ENCODE results near the gene INSYN2A. TPM values are rescaled to one million over a fixed set of nuclear protein-coding genes. Genes with fewer than 3 reads are reported as not detected.

Gene INSYN2A
- total and polyA plus RNA-seq, 2 donors (not counting 3 experiments of a cell fraction or from before 2014, with no cell fraction given), result 0.04 to 0.07 TPM

DNA sequence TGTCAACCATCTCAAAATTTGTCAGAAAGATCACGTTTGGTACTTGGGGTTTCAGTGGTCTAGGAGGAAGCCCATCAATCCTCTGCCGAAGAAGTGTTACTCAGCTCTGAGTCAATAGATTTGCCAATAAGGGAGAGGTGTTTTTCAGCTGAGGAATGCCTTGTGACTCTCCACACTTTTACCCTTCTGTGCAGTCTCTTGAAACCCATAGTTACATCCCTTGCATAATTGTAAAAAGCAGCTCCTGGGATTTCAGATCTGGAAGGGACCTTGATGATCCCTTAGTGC lies 47.5 kb downstream of the INSYN2A start:
- no peaks in the 10 kb centered on the region for H4K20me1 ChIP-seq (replicated peaks; ENCODE audit: control insufficient read depth, extremely low read depth, insufficient read depth, low read length)
- H3K4me2 ChIP-seq (ENCODE audit: insufficient read depth, low read length), result peak overlapping the region; percentile 87
- peaks cover 28% of the 10 kb centered on the region for H3K4me1 ChIP-seq (ENCODE audit: control insufficient read depth, extremely low read depth, insufficient read depth, low read length)
- TF ChIP-seq, protein P1, sequence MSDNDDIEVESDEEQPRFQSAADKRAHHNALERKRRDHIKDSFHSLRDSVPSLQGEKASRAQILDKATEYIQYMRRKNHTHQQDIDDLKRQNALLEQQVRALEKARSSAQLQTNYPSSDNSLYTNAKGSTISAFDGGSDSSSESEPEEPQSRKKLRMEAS (IDR thresholded peaks at IDR 0.05; ENCODE audit: insufficient read depth, insufficient read length), result no peak
- TF ChIP-seq JUN (IDR thresholded peaks at IDR 0.05; ENCODE audit: borderline replicate concordance, insufficient read depth, insufficient read length, low read depth) (no peak), MYC (IDR thresholded peaks at IDR 0.05; ENCODE audit: low read depth, low read length) (no peak), EZH2 (IDR thresholded peaks at IDR 0.05; ENCODE audit: borderline replicate concordance, low read depth, low read length, severe bottlenecking) (no peak), GATA2 (IDR thresholded peaks at IDR 0.05; ENCODE audit: insufficient read depth, insufficient read length, low read depth, low read length) (no peak), POLR2A (IDR thresholded peaks at IDR 0.05; ENCODE audit: low read depth, low read length) (no peak), FOS (IDR thresholded peaks at IDR 0.05; ENCODE audit: borderline replicate concordance, insufficient read depth, low read length) (no peak), POLR2AphosphoS5 (IDR thresholded peaks at IDR 0.05; ENCODE audit: insufficient read depth, low read depth, low read length) (no peak)
- TF ChIP-seq, protein P2, sequence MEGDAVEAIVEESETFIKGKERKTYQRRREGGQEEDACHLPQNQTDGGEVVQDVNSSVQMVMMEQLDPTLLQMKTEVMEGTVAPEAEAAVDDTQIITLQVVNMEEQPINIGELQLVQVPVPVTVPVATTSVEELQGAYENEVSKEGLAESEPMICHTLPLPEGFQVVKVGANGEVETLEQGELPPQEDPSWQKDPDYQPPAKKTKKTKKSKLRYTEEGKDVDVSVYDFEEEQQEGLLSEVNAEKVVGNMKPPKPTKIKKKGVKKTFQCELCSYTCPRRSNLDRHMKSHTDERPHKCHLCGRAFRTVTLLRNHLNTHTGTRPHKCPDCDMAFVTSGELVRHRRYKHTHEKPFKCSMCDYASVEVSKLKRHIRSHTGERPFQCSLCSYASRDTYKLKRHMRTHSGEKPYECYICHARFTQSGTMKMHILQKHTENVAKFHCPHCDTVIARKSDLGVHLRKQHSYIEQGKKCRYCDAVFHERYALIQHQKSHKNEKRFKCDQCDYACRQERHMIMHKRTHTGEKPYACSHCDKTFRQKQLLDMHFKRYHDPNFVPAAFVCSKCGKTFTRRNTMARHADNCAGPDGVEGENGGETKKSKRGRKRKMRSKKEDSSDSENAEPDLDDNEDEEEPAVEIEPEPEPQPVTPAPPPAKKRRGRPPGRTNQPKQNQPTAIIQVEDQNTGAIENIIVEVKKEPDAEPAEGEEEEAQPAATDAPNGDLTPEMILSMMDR (IDR thresholded peaks at IDR 0.05; ENCODE audit: extremely low read depth in 1 of 2, insufficient read depth in 1 of 2, low read depth in 1 of 2, low read length in 2 of 2), result no peak
- H3K36me3 ChIP-seq (ENCODE audit: control insufficient read depth in 2 of 2, extremely low read depth in 1 of 2, insufficient read depth in 2 of 2, low read length in 2 of 2), result no peaks in the 10 kb centered on the region
- H3K9me3 ChIP-seq (replicated peaks; ENCODE audit: control insufficient read depth, insufficient read depth, low read length), result no peaks in the 10 kb centered on the region
- peak overlapping the region; percentile 28 for H2AFZ ChIP-seq (ENCODE audit: low read depth, low read length)
- peak overlapping the region; percentile 95 for H3K27ac ChIP-seq (ENCODE audit: insufficient read depth, low read depth, low read length)
- no peak for FAIRE-seq
- ChIA-PET CTCF (interaction anchor here (0.9 to 1.8 kb wide), 5 partner anchors 10 to 105 kb away, joined by 3 to 7 read pairs (median 4); no protein-coding TSS in a partner anchor), POLR2A (no interaction called here)
- H3K9me1 ChIP-seq (replicated peaks; ENCODE audit: control insufficient read depth, extremely low read depth, insufficient read depth, low read length), result no peaks in the 10 kb centered on the region
- dilution Hi-C loops (cut with MboI; ENCODE audit: extremely low pct_ligation_motif_present, low sequenced_read_pairs), result no loop called here
- BruUV-seq (replicated peaks), result TSS peak; percentile 79
- no peak for DNase-seq (ENCODE audit: low read depth, low spot score)
- peak overlapping the region in 1 of 3 experiments; percentile 13 for H3K4me3 ChIP-seq (replicated peaks in 1 of 3; ENCODE audit: insufficient read depth in 1 of 3, low read depth in 1 of 3, low read length in 3 of 3)
- H3K79me2 ChIP-seq (ENCODE audit: control insufficient read depth, insufficient read depth, low read length), result no peaks in the 10 kb centered on the region
- no peaks in the 10 kb centered on the region for H3K27me3 ChIP-seq (ENCODE audit: control insufficient read depth in 2 of 2, insufficient read depth in 2 of 2, low read length in 2 of 2)
- peak overlapping the region; percentile 69 for H3K9ac ChIP-seq (replicated peaks; ENCODE audit: extremely low read depth, insufficient read depth, low read length)
- intact Hi-C loops (cut with micrococcal nuclease), result loop anchor here (1.0 to 10.0 kb wide), 2 partner anchors 47 to 244 kb away; partner anchors contain the start of genes DOCK1 and INSYN2A
